Nephron progenitor cell (in vitro differentiated cells): ENCODE data around the gene PLXNA1.

Experiments used
- DNase-seq: peaks from one replicate; pipeline ENCODE4 v3.0.0; 2021
- H3K27ac Mint-ChIP-seq: 2 replicates; pipeline ENCODE4 v1.8.0; 2021; ENCODE audit warnings: mild to moderate bottlenecking, moderate library complexity, mixed read lengths
- H3K27me3 Mint-ChIP-seq: 2 replicates; pipeline ENCODE4 v1.8.0; 2021; ENCODE audit warnings: mild to moderate bottlenecking, low read depth, mixed read lengths; ENCODE audit not compliant: poor library complexity
- H3K36me3 Mint-ChIP-seq: 2 replicates; pipeline ENCODE4 v1.8.0; 2021; ENCODE audit warnings: low read depth, mixed read lengths
- H3K4me1 Mint-ChIP-seq: 2 replicates; pipeline ENCODE4 v1.8.0; 2021; ENCODE audit warnings: mixed read lengths
- H3K4me3 Mint-ChIP-seq: 2 replicates; pipeline ENCODE4 v1.8.0; 2021; ENCODE audit warnings: mild to moderate bottlenecking, moderate library complexity, mixed read lengths
- H3K9me3 Mint-ChIP-seq: 2 replicates; pipeline ENCODE4 v1.8.0; 2021; ENCODE audit warnings: mild to moderate bottlenecking, moderate library complexity, mixed read lengths
- TF ChIP-seq, protein P1 (sequence below): fragments of 200-600 bp; sonication (generic); IDR thresholded peaks from 2 replicates; pipeline ENCODE4 v1.5.0; 2021; ENCODE audit warnings: antibody characterized with exemption

PLXNA1 gene

DNA sequence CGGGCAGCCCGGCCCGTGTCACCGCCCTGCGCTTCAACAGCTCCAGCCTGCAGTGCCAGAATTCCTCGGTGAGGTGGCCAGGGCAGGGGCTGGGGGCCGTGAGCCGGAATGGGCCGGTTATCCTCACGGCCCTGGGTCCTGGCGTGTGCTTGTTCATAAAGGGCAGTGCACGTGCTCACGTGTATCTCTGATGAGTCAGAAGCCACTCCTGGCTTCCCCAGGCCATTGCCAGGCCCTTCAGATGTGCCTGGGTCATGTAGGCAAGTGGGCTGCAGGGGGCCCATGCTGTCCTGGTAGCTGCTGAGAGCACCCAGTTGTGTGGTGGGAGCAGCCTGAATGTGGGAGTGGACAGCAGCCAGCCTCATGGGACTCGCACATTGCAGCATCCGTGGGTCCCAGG is 29.2 kb downstream of the PLXNA1 start:
- peaks cover 22% of the 10 kb centered on the region for H3K4me1 Mint-ChIP-seq
- TF ChIP-seq, protein P1, sequence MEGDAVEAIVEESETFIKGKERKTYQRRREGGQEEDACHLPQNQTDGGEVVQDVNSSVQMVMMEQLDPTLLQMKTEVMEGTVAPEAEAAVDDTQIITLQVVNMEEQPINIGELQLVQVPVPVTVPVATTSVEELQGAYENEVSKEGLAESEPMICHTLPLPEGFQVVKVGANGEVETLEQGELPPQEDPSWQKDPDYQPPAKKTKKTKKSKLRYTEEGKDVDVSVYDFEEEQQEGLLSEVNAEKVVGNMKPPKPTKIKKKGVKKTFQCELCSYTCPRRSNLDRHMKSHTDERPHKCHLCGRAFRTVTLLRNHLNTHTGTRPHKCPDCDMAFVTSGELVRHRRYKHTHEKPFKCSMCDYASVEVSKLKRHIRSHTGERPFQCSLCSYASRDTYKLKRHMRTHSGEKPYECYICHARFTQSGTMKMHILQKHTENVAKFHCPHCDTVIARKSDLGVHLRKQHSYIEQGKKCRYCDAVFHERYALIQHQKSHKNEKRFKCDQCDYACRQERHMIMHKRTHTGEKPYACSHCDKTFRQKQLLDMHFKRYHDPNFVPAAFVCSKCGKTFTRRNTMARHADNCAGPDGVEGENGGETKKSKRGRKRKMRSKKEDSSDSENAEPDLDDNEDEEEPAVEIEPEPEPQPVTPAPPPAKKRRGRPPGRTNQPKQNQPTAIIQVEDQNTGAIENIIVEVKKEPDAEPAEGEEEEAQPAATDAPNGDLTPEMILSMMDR = no peak
- no peaks in the 10 kb centered on the region for H3K36me3 Mint-ChIP-seq
- H3K4me3 Mint-ChIP-seq = no peak overlapping the region
- H3K27me3 Mint-ChIP-seq = no peaks in the 10 kb centered on the region
- H3K27ac Mint-ChIP-seq = no peak overlapping the region
- no peak for DNase-seq
- H3K9me3 Mint-ChIP-seq = no peaks in the 10 kb centered on the region

DNA sequence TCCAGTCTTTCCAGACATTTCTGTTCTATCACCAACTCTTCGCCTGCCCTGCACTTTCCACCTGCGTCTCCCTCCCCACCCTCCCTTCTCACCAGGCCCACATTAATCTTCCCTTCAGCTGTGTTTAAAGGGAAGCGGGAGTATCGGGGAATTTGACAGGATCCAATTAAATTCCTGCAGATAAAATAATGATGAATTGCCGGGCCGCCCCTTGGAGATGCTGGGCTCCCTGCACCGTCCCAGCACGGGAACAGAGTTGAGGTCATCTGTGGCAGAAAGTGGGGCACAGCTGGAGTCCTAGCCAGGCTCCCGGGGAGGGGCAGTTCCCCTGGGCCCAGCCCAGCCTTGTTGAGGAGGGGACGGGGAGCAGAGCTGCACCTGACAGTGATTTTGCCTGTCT is 30.3 kb downstream of the PLXNA1 start:
- Mint-ChIP-seq H3K36me3 (no peaks in the 10 kb centered on the region), H3K27me3 (no peaks in the 10 kb centered on the region), H3K9me3 (no peaks in the 10 kb centered on the region), H3K27ac (no peak overlapping the region), H3K4me3 (no peak overlapping the region), H3K4me1 (peaks cover 22% of the 10 kb centered on the region)
- no peak for DNase-seq
- TF ChIP-seq, protein P1 = no peak

DNA sequence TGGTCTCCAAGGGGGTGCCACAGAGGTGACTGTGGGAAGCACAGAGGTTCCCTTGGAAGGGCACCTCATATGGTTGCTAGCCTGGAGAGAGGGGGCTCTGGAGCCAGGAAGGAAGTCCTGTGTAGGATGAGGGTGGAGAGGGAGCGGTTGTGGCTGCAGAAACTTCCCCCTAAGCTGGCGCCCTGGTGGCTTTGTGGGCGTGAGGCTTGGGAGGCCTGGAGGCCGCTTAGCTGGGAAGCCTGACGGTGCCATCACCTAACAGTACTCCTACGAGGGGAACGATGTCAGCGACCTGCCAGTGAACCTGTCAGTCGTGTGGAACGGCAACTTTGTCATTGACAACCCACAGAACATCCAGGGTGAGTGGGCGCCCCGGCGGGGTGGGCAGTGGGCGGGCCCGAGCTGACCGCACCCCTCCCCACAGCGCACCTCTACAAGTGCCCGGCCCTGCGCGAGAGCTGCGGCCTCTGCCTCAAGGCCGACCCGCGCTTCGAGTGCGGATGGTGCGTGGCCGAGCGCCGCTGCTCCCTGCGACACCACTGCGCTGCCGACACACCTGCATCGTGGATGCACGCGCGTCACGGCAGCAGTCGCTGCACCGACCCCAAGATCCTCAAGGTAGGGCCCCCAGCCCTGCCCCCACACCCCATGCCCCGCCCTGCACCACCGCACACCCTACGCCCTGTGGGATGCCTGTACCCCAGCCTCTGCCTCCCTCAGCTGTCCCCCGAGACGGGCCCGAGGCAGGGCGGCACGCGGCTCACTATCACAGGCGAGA is 31.0 kb downstream of the PLXNA1 start:
- TF ChIP-seq, protein P1 = no peak
- Mint-ChIP-seq H3K36me3 (no peaks in the 10 kb centered on the region), H3K27ac (no peak overlapping the region), H3K27me3 (no peaks in the 10 kb centered on the region), H3K4me1 (peaks cover 18% of the 10 kb centered on the region), H3K9me3 (no peaks in the 10 kb centered on the region), H3K4me3 (no peak overlapping the region)
- no peak for DNase-seq

DNA sequence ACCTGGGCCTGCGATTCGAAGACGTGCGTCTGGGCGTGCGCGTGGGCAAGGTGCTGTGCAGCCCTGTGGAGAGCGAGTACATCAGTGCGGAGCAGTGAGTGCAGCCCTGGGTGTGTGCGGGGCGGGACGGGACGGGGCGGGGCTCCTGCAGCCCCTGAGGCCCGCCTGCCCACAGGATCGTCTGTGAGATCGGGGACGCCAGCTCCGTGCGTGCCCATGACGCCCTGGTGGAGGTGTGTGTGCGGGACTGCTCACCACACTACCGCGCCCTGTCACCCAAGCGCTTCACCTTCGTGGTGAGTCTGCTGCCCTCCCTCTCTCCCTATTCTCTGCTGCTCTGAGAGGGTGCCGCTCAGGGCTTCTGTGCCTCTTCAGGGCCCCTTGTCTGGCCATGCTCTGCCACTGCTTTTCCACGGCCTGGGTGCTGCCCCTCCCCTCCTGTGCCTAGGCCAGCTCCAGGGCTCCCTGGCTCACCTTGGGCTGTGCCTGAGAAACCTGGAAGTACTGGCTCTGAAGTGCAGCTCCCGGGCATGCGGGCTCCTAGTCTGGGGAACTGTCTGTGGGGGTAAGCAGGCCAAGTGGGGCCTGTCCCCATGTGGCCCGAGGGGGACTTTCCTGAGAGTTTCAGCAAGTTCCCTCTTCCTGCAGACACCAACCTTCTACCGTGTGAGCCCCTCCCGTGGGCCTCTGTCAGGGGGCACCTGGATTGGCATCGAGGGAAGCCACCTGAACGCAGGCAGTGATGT is 31.8 kb downstream of the PLXNA1 start:
- no peaks in the 10 kb centered on the region for H3K36me3 Mint-ChIP-seq
- DNase-seq = no peak
- TF ChIP-seq, protein P1 = no peak
- H3K27me3 Mint-ChIP-seq = no peaks in the 10 kb centered on the region
- H3K4me1 Mint-ChIP-seq = peaks cover 14% of the 10 kb centered on the region
- H3K27ac Mint-ChIP-seq = no peak overlapping the region
- H3K4me3 Mint-ChIP-seq = no peak overlapping the region
- H3K9me3 Mint-ChIP-seq = no peaks in the 10 kb centered on the region

DNA sequence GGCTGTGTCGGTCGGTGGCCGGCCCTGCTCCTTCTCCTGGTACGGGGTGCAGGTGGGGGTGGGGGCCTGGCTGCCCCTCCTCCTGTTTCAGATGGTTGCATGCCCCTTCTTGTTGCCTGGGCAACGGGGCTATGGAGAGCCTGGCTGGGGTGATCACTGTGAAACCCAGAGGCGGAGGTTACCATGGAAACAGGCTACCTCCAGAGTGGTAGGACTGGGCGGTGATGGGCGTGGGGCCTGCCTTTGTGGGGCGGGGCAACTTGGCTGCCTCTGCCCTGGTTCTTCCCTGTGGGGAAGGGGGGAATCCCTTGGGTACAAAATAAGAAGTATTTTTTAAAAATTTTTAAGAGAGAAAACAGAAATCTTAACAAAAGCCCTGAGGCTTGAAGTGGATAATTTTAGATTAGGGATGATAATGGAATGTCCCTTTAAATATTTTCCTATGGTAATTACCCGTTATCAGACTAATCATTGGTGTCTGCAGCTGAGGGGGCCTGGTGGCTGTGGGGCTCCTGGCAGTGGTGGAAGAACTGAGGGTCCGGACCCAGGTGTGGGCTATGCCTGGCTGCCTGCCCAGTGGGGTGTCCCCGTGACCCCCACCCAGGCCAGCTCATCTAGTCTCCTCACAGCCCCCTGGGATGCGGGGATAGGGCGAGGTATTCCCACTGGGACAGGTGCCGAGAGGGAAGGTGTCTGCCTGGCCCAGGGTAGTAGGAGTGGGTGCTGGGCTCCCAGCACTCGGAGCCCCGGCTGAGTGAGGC is 32.5 kb downstream of the PLXNA1 start:
- H3K9me3 Mint-ChIP-seq = no peaks in the 10 kb centered on the region

More for the DNA sequence above, 32.5 kb downstream of the PLXNA1 start:
- no peak overlapping the region for H3K4me3 Mint-ChIP-seq
- no peaks in the 10 kb centered on the region for H3K27me3 Mint-ChIP-seq
- peak; percentile 47 for DNase-seq
- TF ChIP-seq, protein P1 = no peak
- no peaks in the 10 kb centered on the region for H3K36me3 Mint-ChIP-seq
- H3K27ac Mint-ChIP-seq = no peak overlapping the region
- H3K4me1 Mint-ChIP-seq = peaks cover 9% of the 10 kb centered on the region
